HCT116 (cell line): Measurements from ENCODE around the gene PRKAG2. TPM values are rescaled to one million over a fixed set of nuclear protein-coding genes. Genes with fewer than 3 reads are reported as not detected.

Experiments
- ATAC-seq: fragments of 200-7000 bp; cut with Tn5 transposase; 2 replicates; pipeline ENCODE4 v1.9.1; 2020; ENCODE audit warnings: mild to moderate bottlenecking, moderate library complexity
- BruUV-seq: library from RNA; stranded (reverse); fragments of 400-500 nt; replicated peaks from 2 replicates; lab custom pipeline; 2021; lab: Mats Ljungman, UMichigan
- CTCF ChIA-PET: fragments of 300-600 bp; sonication (Branson Sonifier 250); formaldehyde crosslinking; loops from one replicate; lab custom pipeline; 2021; ENCODE audit warnings: antibody characterized with exemption; lab: Charles Lee
- POLR2A ChIA-PET: fragments of 300-600, 350-600 bp; sonication (Branson Sonifier 250); formaldehyde crosslinking; loops from one replicate; lab custom pipeline; 2021; ENCODE audit warnings: antibody characterized with exemption; lab: Charles Lee
- RAD21 ChIA-PET, 2 experiments: fragments of 300-600 bp; sonication (Branson Sonifier 250); formaldehyde crosslinking; loops; one replicate each; lab custom pipeline; 2023; ENCODE audit warnings: low total read pairs in 2 of 2; ENCODE audit not compliant: uncharacterized antibody in 2 of 2, unreplicated experiment in 2 of 2, low non-redundant PET in 1 of 2; lab: Charles Lee
- DNase-seq: peaks from one replicate; pipeline ENCODE4 v3.0.0-alpha.2; 2010; ENCODE audit warnings: low read depth, low spot score
- H2AFZ ChIP-seq: fragments of 200-600 bp; shearing (Covaris generic), sonication (generic); 2 replicates; pipeline ENCODE4 v1.6.1; 2017; ENCODE audit warnings: low read depth, mixed run types, mixed read lengths, antibody characterized with exemption, low read length; ENCODE audit not compliant: poor library complexity, severe bottlenecking
- H3K27ac ChIP-seq: 2 replicates; pipeline ENCODE4 v1.5.1; 2012; ENCODE audit warnings: low read depth, low read length
- H3K27me3 ChIP-seq: fragments of 200-600 bp; sonication (generic); 2 replicates; pipeline ENCODE4 v1.6.1; 2016; ENCODE audit warnings: mixed run types, low read length, mixed read lengths; ENCODE audit not compliant: insufficient read depth
- H3K36me3 ChIP-seq, 2 experiments: fragments of 200-500 bp in 1 of 2; fragments of 200-600 bp in 1 of 2; sonication (Bioruptor generic) in 1 of 2; sonication (generic) in 1 of 2; 2 replicates each; pipeline versions ENCODE4 v1.5.1 to v1.6.1; 2014 to 2016; ENCODE audit warnings: low read length in 2 of 2, inconsistent platforms in 1 of 2, mixed read lengths in 1 of 2, mixed run types in 1 of 2; ENCODE audit not compliant: insufficient read depth in 2 of 2, control insufficient read depth in 1 of 2
- H3K4me1 ChIP-seq, 2 experiments: fragments of 200-600 bp in 1 of 2; sonication (generic) in 1 of 2; 2 replicates each; pipeline versions ENCODE4 v1.5.1 to v1.6.1; 2012 to 2017; ENCODE audit warnings: low read length in 2 of 2, inconsistent platforms in 1 of 2, mild to moderate bottlenecking in 1 of 2, mixed read lengths in 1 of 2, mixed run types in 1 of 2, moderate library complexity in 1 of 2; ENCODE audit not compliant: insufficient read depth in 2 of 2, control insufficient read depth in 1 of 2
- H3K4me2 ChIP-seq: fragments of 200-600 bp; sonication (generic); 2 replicates; pipeline ENCODE4 v1.6.1; 2017; ENCODE audit warnings: mixed run types, low read length, mixed read lengths
- H3K4me3 ChIP-seq, 2 experiments: fragments of 200-600 bp in 1 of 2; sonication (generic) in 1 of 2; replicated peaks in 1 of 2; 2 replicates each; pipeline ENCODE4 v1.5.1; 2011 to 2016; ENCODE audit warnings: low read length in 2 of 2, control low read depth in 1 of 2, low read depth in 1 of 2, mild to moderate bottlenecking in 1 of 2, mixed read lengths in 1 of 2, mixed run types in 1 of 2
- H3K79me2 ChIP-seq: fragments of 200-600 bp; sonication (generic); 2 replicates; pipeline ENCODE4 v1.6.1; 2017; ENCODE audit warnings: mild to moderate bottlenecking, mixed run types, low read length, moderate library complexity, mixed read lengths; ENCODE audit not compliant: insufficient read depth
- H3K9ac ChIP-seq: fragments of 200-600 bp; sonication (generic); 2 replicates; pipeline ENCODE4 v1.6.1; 2016; ENCODE audit warnings: low read length, mixed read lengths
- H3K9me2 ChIP-seq: fragments of 200-600 bp; sonication (generic), shearing (Covaris generic); 2 replicates; pipeline ENCODE4 v1.6.1; 2017; ENCODE audit warnings: mixed run types, mild to moderate bottlenecking, moderate library complexity; ENCODE audit not compliant: insufficient read depth
- H3K9me3 ChIP-seq, 2 experiments: fragments of 200-500 bp in 1 of 2; fragments of 200-600 bp in 1 of 2; sonication (Bioruptor generic) in 1 of 2; sonication (generic) in 1 of 2; 2 replicates each; pipeline ENCODE4 v1.6.1; 2014 to 2017; ENCODE audit warnings: low read length in 2 of 2, mixed read lengths in 2 of 2, inconsistent platforms in 1 of 2, low read depth in 1 of 2, mild to moderate bottlenecking in 1 of 2, mixed run types in 1 of 2, moderate library complexity in 1 of 2; ENCODE audit not compliant: control insufficient read depth in 1 of 2, insufficient read depth in 1 of 2
- H4K20me1 ChIP-seq: fragments of 200-600 bp; sonication (generic), shearing (Covaris generic); 2 replicates; pipeline ENCODE4 v1.6.1; 2017; ENCODE audit warnings: mixed run types, mild to moderate bottlenecking, moderate library complexity; ENCODE audit not compliant: insufficient read depth
- CBX3 ChIP-seq: IDR thresholded peaks from 2 replicates; pipeline ENCODE4 v1.6.1; 2012; ENCODE audit warnings: low read depth
- CEBPB ChIP-seq: IDR thresholded peaks from 2 replicates; pipeline ENCODE4 v1.6.1; 2012; ENCODE audit warnings: low read depth
- EGR1 ChIP-seq: IDR thresholded peaks from 2 replicates; pipeline ENCODE4 v1.6.1; 2012; ENCODE audit warnings: low read depth
- ELF1 ChIP-seq: IDR thresholded peaks from 2 replicates; pipeline ENCODE4 v1.6.1; 2012; ENCODE audit warnings: low read depth, borderline replicate concordance
- EZH2 ChIP-seq: fragments of 200-600 bp; sonication (generic); IDR thresholded peaks from 2 replicates; pipeline ENCODE4 v1.6.1; 2017; ENCODE audit warnings: antibody characterized with exemption, mixed run types
- EZH2phosphoT487 ChIP-seq: fragments of 200-600 bp; IDR thresholded peaks from 2 replicates; pipeline ENCODE4 v1.6.1; 2018; ENCODE audit warnings: antibody characterized with exemption, borderline replicate concordance
- POLR2A ChIP-seq: IDR thresholded peaks from 2 replicates; pipeline ENCODE4 v1.7.0; 2011; ENCODE audit warnings: borderline replicate concordance; ENCODE audit not compliant: insufficient read depth, insufficient read length; ENCODE audit errors: extremely low read depth
- RAD21 ChIP-seq: IDR thresholded peaks from 2 replicates; pipeline ENCODE4 v1.6.1; 2012; ENCODE audit warnings: low read depth, mild to moderate bottlenecking
- SP1 ChIP-seq: IDR thresholded peaks from 2 replicates; pipeline ENCODE4 v1.6.1; 2012; ENCODE audit warnings: low read depth
- SRF ChIP-seq: IDR thresholded peaks from 2 replicates; pipeline ENCODE4 v1.6.1; 2012; ENCODE audit warnings: low read depth
- YY1 ChIP-seq: IDR thresholded peaks from 2 replicates; pipeline ENCODE4 v1.6.1; 2011; ENCODE audit warnings: low read length, low read depth, moderate library complexity, mild to moderate bottlenecking; ENCODE audit not compliant: insufficient replicate concordance; ENCODE audit errors: extremely low read depth
- ZNF274 ChIP-seq: fragments of 200-500 bp; sonication (Bioruptor generic); IDR thresholded peaks from 2 replicates; pipeline ENCODE4 v1.6.1; 2014; ENCODE audit warnings: mild to moderate bottlenecking, low read depth, low read length, inconsistent platforms
- intact Hi-C: fragments of 100-400 bp; cut with micrococcal nuclease; formaldehyde crosslinking; loops from 2 replicates; pipeline ENCODE4 v1.10.0; 2022
- total RNA-seq: library from RNA; stranded (reverse); gene quantifications from one replicate; pipeline ENCODE4 v1.2.1, GENCODE V29; 2021; ENCODE audit not compliant: unreplicated experiment
- TF ChIP-seq, protein P1 (sequence below): IDR thresholded peaks from 2 replicates; pipeline ENCODE4 v1.6.1; 2012; ENCODE audit warnings: low read depth
- TF ChIP-seq, protein P2 (sequence below): IDR thresholded peaks from 2 replicates; pipeline ENCODE4 v1.6.1; 2011; ENCODE audit warnings: mild to moderate bottlenecking, low read length, moderate library complexity; ENCODE audit not compliant: insufficient replicate concordance; ENCODE audit errors: extremely low read depth
- TF ChIP-seq, protein P3 (sequence below): IDR thresholded peaks from 2 replicates; pipeline ENCODE4 v1.6.1; 2012

PRKAG2 gene
- total RNA-seq, 1 experiment from 2014 or later, result 23.6 TPM

DNA sequence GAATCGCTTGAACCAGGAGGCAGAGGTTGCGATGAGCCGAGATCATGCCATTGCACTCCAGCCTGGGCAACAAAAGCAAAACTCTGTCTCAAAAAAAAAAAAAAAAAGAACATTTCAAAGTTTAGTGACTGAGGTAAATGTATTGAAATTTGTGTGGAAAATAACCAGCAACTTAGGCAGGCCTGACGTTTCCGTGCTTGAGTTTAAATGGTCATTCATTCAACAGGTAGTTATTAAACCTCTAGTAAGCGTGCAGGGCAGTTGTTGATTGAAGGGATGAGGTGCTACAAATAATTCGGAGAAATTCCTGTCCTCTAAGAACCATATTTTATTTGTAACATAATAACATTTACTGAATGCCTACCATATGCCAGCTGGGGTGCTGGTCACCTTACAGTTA, 135.3 kb downstream of the PRKAG2 start (continued):
- TF ChIP-seq, protein P1, sequence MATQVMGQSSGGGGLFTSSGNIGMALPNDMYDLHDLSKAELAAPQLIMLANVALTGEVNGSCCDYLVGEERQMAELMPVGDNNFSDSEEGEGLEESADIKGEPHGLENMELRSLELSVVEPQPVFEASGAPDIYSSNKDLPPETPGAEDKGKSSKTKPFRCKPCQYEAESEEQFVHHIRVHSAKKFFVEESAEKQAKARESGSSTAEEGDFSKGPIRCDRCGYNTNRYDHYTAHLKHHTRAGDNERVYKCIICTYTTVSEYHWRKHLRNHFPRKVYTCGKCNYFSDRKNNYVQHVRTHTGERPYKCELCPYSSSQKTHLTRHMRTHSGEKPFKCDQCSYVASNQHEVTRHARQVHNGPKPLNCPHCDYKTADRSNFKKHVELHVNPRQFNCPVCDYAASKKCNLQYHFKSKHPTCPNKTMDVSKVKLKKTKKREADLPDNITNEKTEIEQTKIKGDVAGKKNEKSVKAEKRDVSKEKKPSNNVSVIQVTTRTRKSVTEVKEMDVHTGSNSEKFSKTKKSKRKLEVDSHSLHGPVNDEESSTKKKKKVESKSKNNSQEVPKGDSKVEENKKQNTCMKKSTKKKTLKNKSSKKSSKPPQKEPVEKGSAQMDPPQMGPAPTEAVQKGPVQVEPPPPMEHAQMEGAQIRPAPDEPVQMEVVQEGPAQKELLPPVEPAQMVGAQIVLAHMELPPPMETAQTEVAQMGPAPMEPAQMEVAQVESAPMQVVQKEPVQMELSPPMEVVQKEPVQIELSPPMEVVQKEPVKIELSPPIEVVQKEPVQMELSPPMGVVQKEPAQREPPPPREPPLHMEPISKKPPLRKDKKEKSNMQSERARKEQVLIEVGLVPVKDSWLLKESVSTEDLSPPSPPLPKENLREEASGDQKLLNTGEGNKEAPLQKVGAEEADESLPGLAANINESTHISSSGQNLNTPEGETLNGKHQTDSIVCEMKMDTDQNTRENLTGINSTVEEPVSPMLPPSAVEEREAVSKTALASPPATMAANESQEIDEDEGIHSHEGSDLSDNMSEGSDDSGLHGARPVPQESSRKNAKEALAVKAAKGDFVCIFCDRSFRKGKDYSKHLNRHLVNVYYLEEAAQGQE, result no peak
- no peak for TF ChIP-seq YY1

DNA sequence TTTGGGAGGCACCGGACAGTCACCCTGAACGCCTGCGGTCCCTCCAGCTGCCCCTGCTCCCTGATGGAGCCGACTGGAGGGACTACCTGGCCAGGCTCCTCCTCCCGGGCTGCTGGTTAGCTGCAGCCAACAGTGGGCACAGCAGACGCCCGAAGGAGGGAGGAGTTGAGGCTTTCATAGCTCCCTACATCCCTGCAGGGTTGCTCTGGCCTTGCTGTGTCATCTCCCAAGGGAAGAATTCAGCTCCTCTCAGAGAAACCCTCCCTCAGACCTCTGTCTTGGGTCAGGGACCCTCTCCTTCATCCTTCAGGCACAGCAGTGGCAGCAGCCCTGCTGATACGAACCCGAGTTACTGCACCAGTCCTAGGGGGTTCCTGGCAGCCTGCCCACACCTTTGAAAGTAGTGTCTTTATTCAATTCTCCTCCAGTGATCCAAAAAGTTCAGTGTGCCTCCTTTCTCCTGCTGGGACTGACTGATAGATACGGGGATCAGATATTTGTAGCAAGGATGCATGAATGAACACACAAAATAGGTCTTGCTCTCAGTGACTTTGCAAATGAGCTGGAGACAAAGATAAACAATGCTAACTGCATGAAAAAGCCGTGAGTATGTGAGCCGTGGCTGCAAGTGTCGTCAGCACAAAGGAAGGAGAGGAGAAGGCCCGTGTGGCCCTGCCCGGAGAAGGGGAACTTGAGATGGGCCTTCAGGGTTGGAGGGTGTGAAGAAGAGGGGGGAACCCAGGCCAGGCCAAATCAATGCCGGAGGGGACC, 136.6 kb downstream of the PRKAG2 start:
- RAD21 ChIA-PET, result no interaction called here
- Histone ChIP-seq H3K4me2 (no peak overlapping the region), H3K36me3 (no peaks in the 10 kb centered on the region), H3K27ac (no peak overlapping the region), H3K27me3 (no peaks in the 10 kb centered on the region), H4K20me1 (no peaks in the 10 kb centered on the region), H3K4me3 (no peak overlapping the region), H3K79me2 (no peaks in the 10 kb centered on the region), H3K9me2 (no peaks in the 10 kb centered on the region), H3K4me1 (peaks cover 20 to 34% of the 10 kb centered on the region in 2 experiments), H3K9ac (no peak overlapping the region), H3K9me3 (no peaks in the 10 kb centered on the region; a peak in 1 of 4 replicates), H2AFZ (no peak overlapping the region)
- CTCF ChIA-PET, result interaction anchor here (1.4 kb wide), 1 partner anchor 14 kb away, joined by 4 read pairs; no protein-coding TSS in a partner anchor
- DNase-seq (no peak), ATAC-seq (no peak)
- intact Hi-C loops, result no loop called here
- no peak for TF ChIP-seq ELF1
- no peak for TF ChIP-seq SP1
- TF ChIP-seq CBX3, result no peak
- TF ChIP-seq POLR2A, result no peak
- no peak for TF ChIP-seq EZH2phosphoT487
- TF ChIP-seq, protein P2, sequence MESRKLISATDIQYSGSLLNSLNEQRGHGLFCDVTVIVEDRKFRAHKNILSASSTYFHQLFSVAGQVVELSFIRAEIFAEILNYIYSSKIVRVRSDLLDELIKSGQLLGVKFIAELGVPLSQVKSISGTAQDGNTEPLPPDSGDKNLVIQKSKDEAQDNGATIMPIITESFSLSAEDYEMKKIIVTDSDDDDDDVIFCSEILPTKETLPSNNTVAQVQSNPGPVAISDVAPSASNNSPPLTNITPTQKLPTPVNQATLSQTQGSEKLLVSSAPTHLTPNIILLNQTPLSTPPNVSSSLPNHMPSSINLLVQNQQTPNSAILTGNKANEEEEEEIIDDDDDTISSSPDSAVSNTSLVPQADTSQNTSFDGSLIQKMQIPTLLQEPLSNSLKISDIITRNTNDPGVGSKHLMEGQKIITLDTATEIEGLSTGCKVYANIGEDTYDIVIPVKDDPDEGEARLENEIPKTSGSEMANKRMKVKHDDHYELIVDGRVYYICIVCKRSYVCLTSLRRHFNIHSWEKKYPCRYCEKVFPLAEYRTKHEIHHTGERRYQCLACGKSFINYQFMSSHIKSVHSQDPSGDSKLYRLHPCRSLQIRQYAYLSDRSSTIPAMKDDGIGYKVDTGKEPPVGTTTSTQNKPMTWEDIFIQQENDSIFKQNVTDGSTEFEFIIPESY, result no peak
- no peak for TF ChIP-seq YY1
- no peak for TF ChIP-seq ZNF274
- TF ChIP-seq, protein P3, sequence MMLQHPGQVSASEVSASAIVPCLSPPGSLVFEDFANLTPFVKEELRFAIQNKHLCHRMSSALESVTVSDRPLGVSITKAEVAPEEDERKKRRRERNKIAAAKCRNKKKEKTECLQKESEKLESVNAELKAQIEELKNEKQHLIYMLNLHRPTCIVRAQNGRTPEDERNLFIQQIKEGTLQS, result no peak
- no peak for TF ChIP-seq RAD21
- TF ChIP-seq SRF, result no peak
- no peak for TF ChIP-seq CEBPB
- TF ChIP-seq EGR1, result no peak
- TF ChIP-seq EZH2, result no peak
- no TSS peak for BruUV-seq
- POLR2A ChIA-PET, result no interaction called here
